Muscle of leg (tissue), 9 donors: ENCODE measurements around the gene SBNO1. TPM values are rescaled to one million over a fixed set of nuclear protein-coding genes. Genes with fewer than 3 reads are reported as not detected.

ENCODE experiments used
- polyA plus RNA-seq, 8 donors: library from polyadenylated mRNA; unstranded; fragments of 120-200 nt; gene quantifications; one replicate each; pipeline versions ENCODE4 v1.2.1 to v1.2.3, GENCODE V29; 2013; ENCODE audit warnings: inconsistent platforms in 1 of 8, low replicate concordance in 1 of 8; ENCODE audit not compliant: insufficient read length in 8 of 8, insufficient read depth in 1 of 8
- total RNA-seq: library from RNA; stranded (reverse); fragments of 120-200 nt; gene quantifications from one replicate; pipeline ENCODE4 v1.2.4, GENCODE V29; 2013

The SBNO1 gene
- total and polyA plus RNA-seq, 9 donors, result 9.8 to 19.9 (median 16.2) TPM

Other genes starting within 250 kb of the SBNO1 start
- gene PITPNM2, start 213.8 kb downstream of the SBNO1 start, total RNA-seq, result 3.0 TPM
- gene PITPNM2, start 213.8 kb downstream of the SBNO1 start, polyA plus RNA-seq, result 1 to 10 TPM; 4.5 to 6.5 (median 5.7) TPM
- gene MPHOSPH9, start 131.7 kb downstream of the SBNO1 start, total RNA-seq, result 37.5 TPM
- gene MPHOSPH9, start 131.7 kb downstream of the SBNO1 start, polyA plus RNA-seq, result 10 to 100 TPM; 14.6 to 24.8 (median 18.3) TPM
- gene MTRFR, start 131.4 kb downstream of the SBNO1 start, total RNA-seq, result 9.7 TPM
- gene MTRFR, start 131.4 kb downstream of the SBNO1 start, polyA plus RNA-seq, result 10 to 100 TPM; 14.5 to 19.4 (median 15.9) TPM
- 154 TPM for gene CDK2AP1, start 93.0 kb downstream of the SBNO1 start, total RNA-seq
- gene CDK2AP1, start 93.0 kb downstream of the SBNO1 start, polyA plus RNA-seq, result 100 to 1,000 TPM; 178 to 261 (median 207) TPM
- gene KMT5A, start 19.3 kb upstream of the SBNO1 start, total RNA-seq, result 23.5 TPM
- 10 to 100 TPM; 27.1 to 36.0 (median 32.9) TPM for gene KMT5A, start 19.3 kb upstream of the SBNO1 start, polyA plus RNA-seq
- 1.2 TPM for gene RILPL2, start 71.8 kb upstream of the SBNO1 start, total RNA-seq
- 1 to 10 TPM; 1.2 to 2.2 (median 1.6) TPM for gene RILPL2, start 71.8 kb upstream of the SBNO1 start, polyA plus RNA-seq
- 25.5 TPM for gene SNRNP35, start 93.3 kb upstream of the SBNO1 start, total RNA-seq
- gene SNRNP35, start 93.3 kb upstream of the SBNO1 start, polyA plus RNA-seq, result 10 to 100 TPM; 23.1 to 34.2 (median 31.3) TPM
- 26.2 TPM for gene RILPL1, start 168.9 kb upstream of the SBNO1 start, total RNA-seq
- gene RILPL1, start 168.9 kb upstream of the SBNO1 start, polyA plus RNA-seq, result 10 to 100 TPM; 24.8 to 38.3 (median 30.9) TPM
- 158 TPM for gene TMED2, start 219.7 kb upstream of the SBNO1 start, total RNA-seq
- 100 to 1,000 TPM; 129 to 184 (median 153) TPM for gene TMED2, start 219.7 kb upstream of the SBNO1 start, polyA plus RNA-seq
- 21.0 TPM for gene DDX55, start 237.3 kb upstream of the SBNO1 start, total RNA-seq
- gene DDX55, start 237.3 kb upstream of the SBNO1 start, polyA plus RNA-seq, result 10 to 100 TPM; 11.9 to 20.1 (median 13.5) TPM